Natural killer cell (primary cell): ENCODE results near the gene ZNF219. TPM values are rescaled to one million over a fixed set of nuclear protein-coding genes. Genes with fewer than 3 reads are reported as not detected.
A peak's percentile ranks its signal among the peaks of the same experiment; 100 is the strongest.

Source experiments
- ATAC-seq, 3 donors: fragments of 150-1000 bp in 2 of 3; fragments of 200-7000 bp in 1 of 3; cut with Tn5 transposase; 1 replicate in 1 of 3; 2 replicates in 2 of 3; pipeline ENCODE4 v1.10.0; 2021; ENCODE audit warnings: mild to moderate bottlenecking in 2 of 3, moderate library complexity in 2 of 3
- DNase-seq, 2 donors: peaks; one replicate each; pipeline versions ENCODE4 v3.0.0 to v3.0.0-alpha.2; 2013 to 2021; ENCODE audit warnings: mixed read lengths in 1 of 2
- H3K27ac ChIP-seq: one replicate; pipeline ENCODE4 v1.5.1; 2013; ENCODE audit warnings: mild to moderate bottlenecking, low read length
- H3K27me3 ChIP-seq: one replicate; pipeline ENCODE4 v1.6.1; 2013; ENCODE audit warnings: low read length; ENCODE audit not compliant: control insufficient read depth, insufficient read depth
- H3K36me3 ChIP-seq: one replicate; pipeline ENCODE4 v1.6.1; 2013; ENCODE audit warnings: low read length; ENCODE audit not compliant: control insufficient read depth, insufficient read depth
- H3K4me1 ChIP-seq: one replicate; pipeline ENCODE4 v1.6.1; 2013; ENCODE audit warnings: low read length; ENCODE audit not compliant: control insufficient read depth, insufficient read depth
- H3K4me3 ChIP-seq: one replicate; pipeline ENCODE4 v1.5.1; 2013; ENCODE audit warnings: low read length
- H3K9me3 ChIP-seq: one replicate; pipeline ENCODE4 v1.6.1; 2013; ENCODE audit warnings: low read length; ENCODE audit not compliant: control insufficient read depth, insufficient read depth
- H3K27ac Mint-ChIP-seq, 2 donors: one replicate each; pipeline ENCODE4 v1.8.0; 2022; ENCODE audit warnings: mild to moderate bottlenecking in 2 of 2, mixed read lengths in 2 of 2, moderate library complexity in 1 of 2
- H3K27me3 Mint-ChIP-seq, 2 donors: one replicate each; pipeline ENCODE4 v1.8.0; 2022; ENCODE audit warnings: low read depth in 2 of 2, mixed read lengths in 2 of 2
- H3K36me3 Mint-ChIP-seq: one replicate; pipeline ENCODE4 v1.8.0; 2022; ENCODE audit warnings: mixed read lengths
- H3K4me1 Mint-ChIP-seq, 2 donors: one replicate each; pipeline ENCODE4 v1.8.0; 2022; ENCODE audit warnings: mixed read lengths in 2 of 2
- H3K4me3 Mint-ChIP-seq: one replicate; pipeline ENCODE4 v1.8.0; 2022; ENCODE audit warnings: mild to moderate bottlenecking, moderate library complexity, mixed read lengths
- H3K9me3 Mint-ChIP-seq, 2 donors: one replicate each; pipeline ENCODE4 v1.8.0; 2022; ENCODE audit warnings: mixed read lengths in 2 of 2
- whole genome bisulfite sequencing: methylation state at CpG from one replicate; pipeline ENCODE4 v1.1.7; 2013; ENCODE audit warnings: missing lambda C conversion rate; ENCODE audit not compliant: insufficient coverage; 5-methylcytosine and 5-hydroxymethylcytosine counted together
- intact Hi-C: fragments of 100-400 bp; cut with micrococcal nuclease; formaldehyde crosslinking; loops from one replicate; pipeline ENCODE4 v1.14.2; 2022
- total RNA-seq, 4 donors: library from RNA; stranded (reverse); fragments of 120-200 nt in 1 of 4; gene quantifications; one replicate each; pipeline versions ENCODE4 v1.2.3 to v1.2.4, GENCODE V29; 2013 to 2022
- TF ChIP-seq, protein P1 (sequence below): fragments of 200-600 bp; IDR thresholded peaks from one replicate; pipeline ENCODE4 v1.8.0; 2022; ENCODE audit warnings: antibody characterized with exemption

The ZNF219 gene
- total RNA-seq, 3 donors from 2014 or later (not counting 1 experiment from before 2014, with no cell fraction given), result 5.6 to 8.4 (median 7.7) TPM

GRCh38 chr14:21057803-21058675 is 40.4 kb downstream of the ZNF219 start, which contains the start of gene RNASE8:
RNASE8 (plus strand) TSS chr14:21057822; CDS start chr14:21057893, 71 bp downstream.
- Histone ChIP-seq H3K9me3 (no peaks in the 10 kb centered on the region), H3K36me3 (no peaks in the 10 kb centered on the region), H3K4me1 (no peaks in the 10 kb centered on the region), H3K27ac (no peak within 1 kb of the TSS), H3K4me3 (no peak within 1 kb of the TSS), H3K27me3 (no peaks in the 10 kb centered on the region)
- WGBS, result 87% methylated on average over 8 of the region's 8 CpGs
- intact Hi-C loops, result no loop called here
- H3K4me1 Mint-ChIP-seq, result no peaks in the 10 kb centered on the region
- H3K9me3 Mint-ChIP-seq, result no peaks in the 10 kb centered on the region
- peaks cover 23 to 29% of the 10 kb centered on the region in 2 donors for H3K27me3 Mint-ChIP-seq
- no peak within 1 kb of the TSS for H3K27ac Mint-ChIP-seq
- no peak within 1 kb of the TSS for H3K4me3 Mint-ChIP-seq
- no peaks in the 10 kb centered on the region for H3K36me3 Mint-ChIP-seq
- TF ChIP-seq, protein P1, sequence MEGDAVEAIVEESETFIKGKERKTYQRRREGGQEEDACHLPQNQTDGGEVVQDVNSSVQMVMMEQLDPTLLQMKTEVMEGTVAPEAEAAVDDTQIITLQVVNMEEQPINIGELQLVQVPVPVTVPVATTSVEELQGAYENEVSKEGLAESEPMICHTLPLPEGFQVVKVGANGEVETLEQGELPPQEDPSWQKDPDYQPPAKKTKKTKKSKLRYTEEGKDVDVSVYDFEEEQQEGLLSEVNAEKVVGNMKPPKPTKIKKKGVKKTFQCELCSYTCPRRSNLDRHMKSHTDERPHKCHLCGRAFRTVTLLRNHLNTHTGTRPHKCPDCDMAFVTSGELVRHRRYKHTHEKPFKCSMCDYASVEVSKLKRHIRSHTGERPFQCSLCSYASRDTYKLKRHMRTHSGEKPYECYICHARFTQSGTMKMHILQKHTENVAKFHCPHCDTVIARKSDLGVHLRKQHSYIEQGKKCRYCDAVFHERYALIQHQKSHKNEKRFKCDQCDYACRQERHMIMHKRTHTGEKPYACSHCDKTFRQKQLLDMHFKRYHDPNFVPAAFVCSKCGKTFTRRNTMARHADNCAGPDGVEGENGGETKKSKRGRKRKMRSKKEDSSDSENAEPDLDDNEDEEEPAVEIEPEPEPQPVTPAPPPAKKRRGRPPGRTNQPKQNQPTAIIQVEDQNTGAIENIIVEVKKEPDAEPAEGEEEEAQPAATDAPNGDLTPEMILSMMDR, result no peak
- no peak for DNase-seq
- ATAC-seq, result peak in 2 of 3 donors; percentile 30 to 41

- WGBS, result 84% methylated on average over 6 of the region's 10 CpGs
- no peaks in the 10 kb centered on the region for H3K9me3 ChIP-seq
These were observed 41.8 kb downstream of the ZNF219 start for GRCh38 chr14:21056520-21057163.

GRCh38 chr14:21055432-21056117 is 42.9 kb downstream of the ZNF219 start:
- peaks cover 10 to 17% of the 10 kb centered on the region in 2 donors for H3K27me3 Mint-ChIP-seq
- no peaks in the 10 kb centered on the region for H3K36me3 ChIP-seq
- no peak overlapping the region for H3K27ac ChIP-seq
- H3K9me3 Mint-ChIP-seq, result no peaks in the 10 kb centered on the region
- H3K4me3 Mint-ChIP-seq, result no peak overlapping the region
- TF ChIP-seq, protein P1, result no peak
- WGBS, result 77% methylated on average over 5 of the region's 5 CpGs
- DNase-seq (no peak), ATAC-seq (no peak)
- H3K27ac Mint-ChIP-seq, result no peak overlapping the region
- no peaks in the 10 kb centered on the region for H3K9me3 ChIP-seq
- no peaks in the 10 kb centered on the region for H3K27me3 ChIP-seq
- no peak overlapping the region for H3K4me3 ChIP-seq
- intact Hi-C loops, result no loop called here
- H3K4me1 ChIP-seq, result no peaks in the 10 kb centered on the region
- H3K4me1 Mint-ChIP-seq, result no peaks in the 10 kb centered on the region
- no peaks in the 10 kb centered on the region for H3K36me3 Mint-ChIP-seq

More at GRCh38 chr14:21056520-21057163, 41.8 kb downstream of the ZNF219 start:
- Histone ChIP-seq H3K4me1 (no peaks in the 10 kb centered on the region), H3K27ac (no peak overlapping the region), H3K27me3 (no peaks in the 10 kb centered on the region), H3K36me3 (no peaks in the 10 kb centered on the region), H3K4me3 (no peak overlapping the region)
- no peak for ATAC-seq
- Mint-ChIP-seq H3K27me3 (peaks cover 18 to 24% of the 10 kb centered on the region in 2 donors), H3K27ac (no peak overlapping the region), H3K9me3 (no peaks in the 10 kb centered on the region), H3K4me3 (no peak overlapping the region), H3K4me1 (no peaks in the 10 kb centered on the region), H3K36me3 (no peaks in the 10 kb centered on the region)
- TF ChIP-seq, protein P1, result no peak
- DNase-seq, result no peak
- intact Hi-C loops, result no loop called here
